GM12892 (cell line): Measurements from ENCODE around the gene FAM149B1.

ENCODE experiments used
- POLR2A ChIP-seq: IDR thresholded peaks from 2 replicates; pipeline ENCODE4 v1.6.1; 2011; ENCODE audit warnings: low read depth, low read length, control low read depth
- POLR2AphosphoS5 ChIP-seq: IDR thresholded peaks from 2 replicates; pipeline ENCODE4 v1.6.1; 2011; ENCODE audit warnings: low read depth, low read length, control low read depth
- TAF1 ChIP-seq: IDR thresholded peaks from 2 replicates; pipeline ENCODE4 v1.6.1; 2011; ENCODE audit warnings: low read depth, mild to moderate bottlenecking, control low read depth, low read length, borderline replicate concordance

DNA sequence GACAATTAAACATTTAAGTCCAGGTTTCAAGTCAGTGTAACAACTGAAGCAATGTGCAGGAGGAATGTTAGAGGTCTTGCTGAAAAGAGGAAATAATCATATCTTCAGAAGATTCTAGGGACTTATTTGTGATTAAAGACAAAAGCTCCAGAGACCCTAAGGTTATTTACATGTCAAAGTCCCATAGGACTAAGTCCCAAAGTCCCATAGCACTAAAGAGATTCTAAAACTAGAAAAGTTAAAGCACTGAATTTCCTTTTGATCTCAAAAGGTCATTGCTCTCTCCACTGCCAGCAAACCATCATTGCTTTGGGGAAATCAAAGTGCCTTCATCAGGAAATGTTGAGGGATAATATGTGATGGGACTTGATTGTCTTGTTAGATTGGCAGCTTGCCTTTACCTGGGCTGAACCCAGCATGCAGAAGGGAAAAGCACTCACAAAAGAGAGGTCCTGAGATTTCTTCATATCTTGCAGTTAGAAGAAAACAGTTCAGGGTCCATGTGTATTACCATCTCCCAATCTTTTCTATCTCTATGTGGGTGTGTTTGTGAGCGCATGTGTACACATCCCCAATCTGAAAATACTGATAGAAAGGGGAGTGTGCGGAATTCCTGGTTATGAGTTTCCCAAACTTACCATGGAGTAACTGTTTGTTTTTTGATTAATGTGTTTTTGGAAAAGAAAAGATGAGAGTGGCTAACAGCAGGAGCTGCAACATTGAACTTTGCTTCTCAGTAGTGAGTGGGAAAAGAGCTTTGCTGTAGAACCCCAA is 35.8 kb upstream of the FAM149B1 start:
- TF ChIP-seq POLR2AphosphoS5: no peak
- TF ChIP-seq TAF1: no peak
- TF ChIP-seq POLR2A: no peak
